Hippocampal formation (tissue), 2 donors: ENCODE data around the gene BIRC2.
"Not testable (repeated sequence)": the region's sequence is repeated elsewhere in the genome, so short reads cannot be mapped to it uniquely, and the experiment has no call there.

Experiments
- DNase-seq, 2 donors: peaks; one replicate each; lab custom pipeline; 2025; lab: John Stamatoyannopoulos, UW

The BIRC2 gene

GRCh38 chr11:102323542-102324251 lies 23.3 kb upstream of the BIRC2 start:
- no peak for DNase-seq

- no peak for DNase-seq
Measured at GRCh38 chr11:102325088-102325487, 21.9 kb upstream of the BIRC2 start.

- DNase-seq, result no peak
Measured at GRCh38 chr11:102328748-102329147, 18.3 kb upstream of the BIRC2 start.

GRCh38 chr11:102330231-102330630 lies 16.8 kb upstream of the BIRC2 start:
- no peak for DNase-seq

- no peak for DNase-seq
Measured at GRCh38 chr11:102331341-102331740, 15.7 kb upstream of the BIRC2 start.

- DNase-seq, result no peak
Measured at GRCh38 chr11:102332611-102332994, 14.4 kb upstream of the BIRC2 start.

GRCh38 chr11:102338479-102339010 lies 8.5 kb upstream of the BIRC2 start:
- no peak for DNase-seq

- DNase-seq, result not testable (repeated sequence)
Measured at GRCh38 chr11:102341311-102341710, 5.7 kb upstream of the BIRC2 start.

- peak; percentile 55 to 76 for DNase-seq
Measured at GRCh38 chr11:102341844-102342318, 5.1 kb upstream of the BIRC2 start.

GRCh38 chr11:102343809-102344208 lies 3.2 kb upstream of the BIRC2 start:
- no peak for DNase-seq

GRCh38 chr11:102345904-102346303 lies 1.1 kb upstream of the BIRC2 start:
- no peak for DNase-seq

- peak in 1 of 2 donors; percentile 71 for DNase-seq
Measured at GRCh38 chr11:102346456-102346747, 612 bp upstream of the BIRC2 start.

GRCh38 chr11:102347462-102348370 lies 702 bp downstream of the BIRC2 start:
- peak in 1 of 2 donors; percentile 44 for DNase-seq

GRCh38 chr11:102357116-102357515 lies 10.1 kb downstream of the BIRC2 start:
- no peak for DNase-seq

- DNase-seq, result no peak
Measured at GRCh38 chr11:102359372-102359771, 12.4 kb downstream of the BIRC2 start.

GRCh38 chr11:102360681-102361080 lies 13.7 kb downstream of the BIRC2 start:
- no peak for DNase-seq

GRCh38 chr11:102361086-102362031 lies 14.3 kb downstream of the BIRC2 start:
- DNase-seq, result no peak

- DNase-seq, result no peak
Measured at GRCh38 chr11:102364991-102365390, 18.0 kb downstream of the BIRC2 start.

GRCh38 chr11:102367364-102367763 lies 20.4 kb downstream of the BIRC2 start:
- DNase-seq, result peak in 1 of 2 donors; percentile 48

- no peak for DNase-seq
Measured at GRCh38 chr11:102368472-102368871, 21.5 kb downstream of the BIRC2 start.

GRCh38 chr11:102374633-102375424 lies 27.8 kb downstream of the BIRC2 start:
- DNase-seq, result not testable (repeated sequence)
